OCI-LY3 (cell line): ENCODE measurements around the gene DPPA4.
"Not testable (repeated sequence)": the region's sequence is repeated elsewhere in the genome, so short reads cannot be mapped to it uniquely, and the experiment has no call there.

ENCODE experiments used
- H2AFZ ChIP-seq: fragments of 200-600, 300-600 bp; shearing (Covaris generic); 2 replicates; pipeline ENCODE4 v1.6.0; 2014; ENCODE audit warnings: antibody characterized with exemption, low read depth, low read length
- H3K27ac ChIP-seq: fragments of 200-600, 300-600 bp; sonication (generic); 2 replicates; pipeline ENCODE4 v1.5.1; 2014; ENCODE audit warnings: mild to moderate bottlenecking, low read length, moderate library complexity, mixed read lengths
- H3K27me3 ChIP-seq: fragments of 200-600, 300-600 bp; sonication (generic); 2 replicates; pipeline ENCODE4 v1.6.1; 2014; ENCODE audit warnings: low read depth, low read length, mixed read lengths
- H3K36me3 ChIP-seq: fragments of 200-600, 300-600 bp; sonication (generic); replicated peaks from 2 replicates; pipeline ENCODE3; 2014; ENCODE audit warnings: low read depth, low read length, mixed read lengths
- H3K4me1 ChIP-seq: fragments of 300-600, 200-600 bp; sonication (generic); 2 replicates; pipeline ENCODE4 v1.6.1; 2014; ENCODE audit warnings: low read length, mixed read lengths
- H3K4me2 ChIP-seq: fragments of 200-600, 300-600 bp; sonication (generic); 2 replicates; pipeline ENCODE4 v1.6.1; 2014; ENCODE audit warnings: low read length, mixed read lengths
- H3K4me3 ChIP-seq: fragments of 300-600, 200-600 bp; sonication (generic); 2 replicates; pipeline ENCODE4 v1.5.1; 2014; ENCODE audit warnings: antibody characterized with exemption, mild to moderate bottlenecking, low read length, moderate library complexity
- H3K79me2 ChIP-seq: fragments of 300-600, 200-600 bp; shearing (Covaris generic); 2 replicates; pipeline ENCODE4 v1.6.1; 2014; ENCODE audit warnings: mild to moderate bottlenecking, low read length, mixed read lengths
- H3K9ac ChIP-seq: fragments of 300-600, 200-600 bp; shearing (Covaris generic); 2 replicates; pipeline ENCODE4 v1.6.0; 2014; ENCODE audit warnings: mild to moderate bottlenecking, low read length, moderate library complexity
- H3K9me3 ChIP-seq: fragments of 200-600, 300-600 bp; shearing (Covaris generic); 2 replicates; pipeline ENCODE4 v1.6.1; 2014; ENCODE audit warnings: low read length, mixed read lengths; ENCODE audit not compliant: insufficient read depth
- H4K20me1 ChIP-seq: fragments of 200-600, 300-600 bp; sonication (generic); 2 replicates; pipeline ENCODE4 v1.6.1; 2016; ENCODE audit warnings: low read length, mixed read lengths; ENCODE audit not compliant: insufficient read depth
- CTCF ChIP-seq: fragments of 200-600, 300-600 bp; sonication (generic); IDR thresholded peaks from 2 replicates; pipeline ENCODE4 v1.5.1; 2014; ENCODE audit warnings: antibody characterized with exemption, low read length, low read depth
- EZH2phosphoT487 ChIP-seq: fragments of 200-600 bp; shearing (Covaris generic); IDR thresholded peaks from 2 replicates; pipeline ENCODE4 v1.6.1; 2018; ENCODE audit warnings: antibody characterized with exemption, mixed run types, low read depth

DPPA4 gene

GRCh38 chr3:109364088-109364487 lies 26.7 kb upstream of the DPPA4 start:
- Histone ChIP-seq H3K4me1 (no peaks in the 10 kb centered on the region), H2AFZ (no peak overlapping the region), H3K79me2 (no peaks in the 10 kb centered on the region), H3K9ac (no peak overlapping the region), H3K4me3 (no peak overlapping the region), H3K36me3 (no peaks in the 10 kb centered on the region), H3K9me3 (no peaks in the 10 kb centered on the region), H3K27ac (no peak overlapping the region), H3K4me2 (no peak overlapping the region), H4K20me1 (no peaks in the 10 kb centered on the region), H3K27me3 (no peaks in the 10 kb centered on the region)
- no peak for TF ChIP-seq EZH2phosphoT487
- no peak for TF ChIP-seq CTCF

- H4K20me1 ChIP-seq, result no peaks in the 10 kb centered on the region
- no peak overlapping the region for H3K9ac ChIP-seq
- H3K4me2 ChIP-seq, result no peak overlapping the region
- H3K36me3 ChIP-seq, result no peaks in the 10 kb centered on the region
- H3K4me3 ChIP-seq, result no peak overlapping the region
- no peak overlapping the region for H3K27ac ChIP-seq
- H3K9me3 ChIP-seq, result no peaks in the 10 kb centered on the region
- no peaks in the 10 kb centered on the region for H3K27me3 ChIP-seq
- H3K4me1 ChIP-seq, result no peaks in the 10 kb centered on the region
- no peak for TF ChIP-seq EZH2phosphoT487
- no peak for TF ChIP-seq CTCF
- H3K79me2 ChIP-seq, result no peaks in the 10 kb centered on the region
- no peak overlapping the region for H2AFZ ChIP-seq
These were observed 26.3 kb upstream of the DPPA4 start for GRCh38 chr3:109363634-109364033.

- TF ChIP-seq CTCF (no peak), EZH2phosphoT487 (no peak)
- Histone ChIP-seq H3K4me3 (no peak overlapping the region), H3K79me2 (no peaks in the 10 kb centered on the region), H4K20me1 (no peaks in the 10 kb centered on the region), H3K4me1 (no peaks in the 10 kb centered on the region), H2AFZ (no peak overlapping the region), H3K9ac (no peak overlapping the region), H3K4me2 (no peak overlapping the region), H3K27ac (no peak overlapping the region), H3K27me3 (no peaks in the 10 kb centered on the region), H3K9me3 (no peaks in the 10 kb centered on the region), H3K36me3 (no peaks in the 10 kb centered on the region)
These were observed 25.5 kb upstream of the DPPA4 start for GRCh38 chr3:109362823-109363222.

- not testable (repeated sequence) for H3K36me3 ChIP-seq, H3K4me2 ChIP-seq, H3K9me3 ChIP-seq, H2AFZ ChIP-seq, H3K27me3 ChIP-seq, H3K27ac ChIP-seq, H3K9ac ChIP-seq, H3K79me2 ChIP-seq, H4K20me1 ChIP-seq, H3K4me3 ChIP-seq
- H3K4me1 ChIP-seq, result peaks cover 14% of the 10 kb centered on the region
These were observed 21.5 kb upstream of the DPPA4 start for GRCh38 chr3:109358809-109359208.
